SK-N-MC (cell line): ENCODE measurements around the gene SGF29.
"Not testable (repeated sequence)": the region's sequence is repeated elsewhere in the genome, so short reads cannot be mapped to it uniquely, and the experiment has no call there.

Experiments
- DNase-seq: peaks from one replicate; pipeline ENCODE4 v3.0.0-alpha.2; 2011; ENCODE audit warnings: low read depth, low spot score
- H3K27ac ChIP-seq: fragments of 200-600 bp; sonication (generic); 2 replicates; pipeline ENCODE4 v1.5.1; 2016; ENCODE audit warnings: mixed run types
- H3K36me3 ChIP-seq: fragments of 200-600 bp; sonication (generic); 2 replicates; pipeline ENCODE4 v1.6.1; 2017; ENCODE audit warnings: antibody characterized with exemption, low read length, mixed read lengths; ENCODE audit not compliant: insufficient read depth
- H3K4me3 ChIP-seq: fragments of 200-600 bp; sonication (generic); 2 replicates; pipeline ENCODE4 v1.5.1; 2016
- H3K9ac ChIP-seq: fragments of 200-600 bp; sonication (generic); 2 replicates; pipeline ENCODE4 v1.8.0; 2017; ENCODE audit warnings: mixed run types, mixed read lengths; ENCODE audit not compliant: insufficient read length
- H3K9me3 ChIP-seq: fragments of 200-600 bp; sonication (generic); 2 replicates; pipeline ENCODE4 v1.6.1; 2017; ENCODE audit warnings: low read depth, mild to moderate bottlenecking, antibody characterized with exemption, low read length, moderate library complexity, mixed read lengths
- EZH2 ChIP-seq: fragments of 200-600 bp; sonication (generic); IDR thresholded peaks from one replicate; pipeline ENCODE4 v1.6.1; 2017; ENCODE audit warnings: antibody characterized with exemption
- FOXP2 ChIP-seq: optimal IDR thresholded peaks from 2 replicates; pipeline ENCODE3; 2011; ENCODE audit warnings: mild to moderate bottlenecking, moderate library complexity; ENCODE audit not compliant: insufficient read depth; ENCODE audit errors: extremely low read length, control extremely low read depth
- POLR2AphosphoS5 ChIP-seq: IDR thresholded peaks from 2 replicates; pipeline ENCODE4 v1.6.1; 2012; ENCODE audit warnings: mild to moderate bottlenecking, low read depth, low read length, borderline replicate concordance

The SGF29 gene

GRCh38 chr16:28520672-28521071 is 33.0 kb upstream of the SGF29 start:
- DNase-seq, result no peak
- no peaks in the 10 kb centered on the region for H3K36me3 ChIP-seq
- TF ChIP-seq POLR2AphosphoS5 (no peak), FOXP2 (no peak), EZH2 (no peak)

GRCh38 chr16:28521436-28521835 is 32.3 kb upstream of the SGF29 start:
- Histone ChIP-seq H3K36me3 (no peaks in the 10 kb centered on the region), H3K9ac (no peak overlapping the region), H3K27ac (no peak overlapping the region), H3K9me3 (no peaks in the 10 kb centered on the region), H3K4me3 (no peak overlapping the region)
- no peak for TF ChIP-seq FOXP2
- no peak for TF ChIP-seq POLR2AphosphoS5
- TF ChIP-seq EZH2, result no peak
- DNase-seq, result no peak

More at GRCh38 chr16:28520672-28521071, 33.0 kb upstream of the SGF29 start:
- Histone ChIP-seq H3K27ac (no peak overlapping the region), H3K4me3 (no peak overlapping the region), H3K9ac (no peak overlapping the region), H3K9me3 (no peaks in the 10 kb centered on the region)

- Histone ChIP-seq H3K9me3 (no peaks in the 10 kb centered on the region), H3K9ac (no peak overlapping the region), H3K27ac (no peak overlapping the region), H3K4me3 (no peak overlapping the region), H3K36me3 (no peaks in the 10 kb centered on the region)
- no peak for DNase-seq
- TF ChIP-seq FOXP2 (no peak), POLR2AphosphoS5 (no peak), EZH2 (no peak)
Measured at GRCh38 chr16:28522792-28523191, 30.9 kb upstream of the SGF29 start.

- H3K4me3 ChIP-seq, result no peak overlapping the region
- no peak for DNase-seq
- H3K36me3 ChIP-seq, result no peaks in the 10 kb centered on the region
- no peaks in the 10 kb centered on the region for H3K9me3 ChIP-seq
- no peak overlapping the region for H3K27ac ChIP-seq
- H3K9ac ChIP-seq, result no peak overlapping the region
- TF ChIP-seq POLR2AphosphoS5, result no peak
- TF ChIP-seq FOXP2, result no peak
- TF ChIP-seq EZH2, result no peak
Measured at GRCh38 chr16:28524681-28525171, 29.0 kb upstream of the SGF29 start.

GRCh38 chr16:28526201-28527099 is 27.3 kb upstream of the SGF29 start:
- DNase-seq, result no peak
- no peak overlapping the region for H3K9ac ChIP-seq
- H3K4me3 ChIP-seq, result no peak overlapping the region
- H3K27ac ChIP-seq, result no peak overlapping the region
- H3K36me3 ChIP-seq, result no peaks in the 10 kb centered on the region
- no peaks in the 10 kb centered on the region for H3K9me3 ChIP-seq
- TF ChIP-seq EZH2 (no peak), FOXP2 (no peak), POLR2AphosphoS5 (no peak)

GRCh38 chr16:28527100-28527785 is 26.5 kb upstream of the SGF29 start:
- not testable (repeated sequence) for H3K36me3 ChIP-seq, H3K4me3 ChIP-seq, H3K27ac ChIP-seq, DNase-seq, H3K9ac ChIP-seq, H3K9me3 ChIP-seq

GRCh38 chr16:28527985-28528384 is 25.7 kb upstream of the SGF29 start:
- TF ChIP-seq FOXP2, result no peak
- no peak for TF ChIP-seq EZH2
- no peak for TF ChIP-seq POLR2AphosphoS5
- DNase-seq, result no peak
- Histone ChIP-seq H3K9me3 (no peaks in the 10 kb centered on the region), H3K4me3 (no peak overlapping the region), H3K27ac (no peak overlapping the region), H3K36me3 (no peaks in the 10 kb centered on the region), H3K9ac (no peak overlapping the region)

- Histone ChIP-seq H3K27ac (no peak overlapping the region), H3K9ac (no peak overlapping the region), H3K9me3 (no peaks in the 10 kb centered on the region), H3K4me3 (no peak overlapping the region), H3K36me3 (no peaks in the 10 kb centered on the region)
- no peak for DNase-seq
- no peak for TF ChIP-seq POLR2AphosphoS5
- no peak for TF ChIP-seq EZH2
- no peak for TF ChIP-seq FOXP2
Measured at GRCh38 chr16:28528463-28528867, 25.3 kb upstream of the SGF29 start.

GRCh38 chr16:28529124-28529523 is 24.6 kb upstream of the SGF29 start:
- H3K9me3 ChIP-seq, result no peaks in the 10 kb centered on the region
- DNase-seq, result no peak
- TF ChIP-seq FOXP2, result no peak
- no peak for TF ChIP-seq EZH2
- H3K36me3 ChIP-seq, result no peaks in the 10 kb centered on the region
- no peak overlapping the region for H3K9ac ChIP-seq
- no peak overlapping the region for H3K4me3 ChIP-seq
- no peak overlapping the region for H3K27ac ChIP-seq
